GM10266 (cell line): Measurements from ENCODE around the gene CNIH2.

Experiments used
- DNase-seq: peaks from one replicate; pipeline ENCODE4 v3.0.0; 2012; ENCODE audit errors: extremely low spot score
- CTCF ChIP-seq: IDR thresholded peaks from 2 replicates; pipeline ENCODE4 v1.5.1; 2012; ENCODE audit warnings: mild to moderate bottlenecking, low read depth; ENCODE audit not compliant: control insufficient read depth, insufficient read depth; ENCODE audit errors: missing control alignments

The CNIH2 gene

DNA sequence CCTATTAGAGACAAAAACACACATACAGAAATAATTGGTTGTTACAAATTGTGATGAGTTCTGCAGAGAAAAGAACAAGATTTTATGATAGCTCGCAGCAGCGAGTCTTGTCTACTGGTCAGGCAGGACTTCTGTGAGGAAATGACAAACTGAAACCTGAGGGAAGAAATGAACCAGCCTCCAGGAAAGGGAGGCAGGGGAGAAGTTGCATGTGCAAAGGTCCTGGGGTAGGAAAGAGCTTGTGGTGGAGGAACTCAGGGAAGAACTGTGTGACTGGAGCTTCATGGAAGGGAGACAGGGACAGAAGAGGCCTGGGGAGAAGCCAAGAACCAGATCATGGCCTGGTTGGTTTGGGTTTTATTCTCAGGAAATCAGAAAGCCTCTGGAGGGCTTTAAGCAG, 18.8 kb upstream of the CNIH2 start:
- DNase-seq: no peak
- no peak for TF ChIP-seq CTCF

DNA sequence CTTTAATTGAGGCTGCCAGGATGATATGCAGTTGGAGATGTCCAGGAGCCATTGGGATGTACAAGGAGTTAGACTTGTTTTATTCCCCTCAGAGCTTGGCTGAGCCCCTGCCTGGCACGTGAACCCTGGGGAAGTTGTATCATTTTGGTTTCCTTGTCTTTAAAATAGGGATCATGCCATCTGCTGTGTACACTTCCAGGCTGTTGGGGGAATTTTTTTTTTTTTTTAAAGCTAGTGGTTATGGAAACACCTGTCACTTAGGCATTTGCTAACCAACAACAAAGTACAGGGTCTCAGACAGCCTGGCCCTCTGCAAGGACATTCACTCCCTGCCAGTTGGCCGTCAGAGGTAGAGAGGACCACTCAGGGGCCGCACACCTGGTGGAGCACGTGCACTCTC, 18.0 kb upstream of the CNIH2 start:
- no peak for DNase-seq
- TF ChIP-seq CTCF: no peak

- no peak for DNase-seq
- no peak for TF ChIP-seq CTCF
Observed at GRCh38 chr11:66261578-66261977, 16.4 kb upstream of the CNIH2 start.

GRCh38 chr11:66262191-66262590, 15.8 kb upstream of the CNIH2 start:
- DNase-seq: no peak
- TF ChIP-seq CTCF: no peak

DNA sequence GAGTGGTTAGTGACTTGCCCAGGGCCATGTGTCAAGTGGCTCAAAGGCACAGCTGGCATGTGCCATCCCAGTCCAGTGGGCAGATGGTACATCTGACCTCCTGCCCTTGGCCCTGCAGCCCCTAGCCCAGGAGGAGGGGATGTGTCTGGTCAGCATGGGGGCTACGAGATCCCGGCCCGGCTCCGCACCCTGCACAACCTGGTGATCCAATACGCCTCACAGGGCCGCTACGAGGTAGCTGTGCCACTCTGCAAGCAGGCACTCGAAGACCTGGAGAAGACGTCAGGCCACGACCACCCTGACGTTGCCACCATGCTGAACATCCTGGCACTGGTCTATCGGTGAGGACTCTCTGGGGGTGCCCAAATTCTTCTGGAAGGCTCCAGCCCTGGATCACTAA, 15.3 kb upstream of the CNIH2 start:
- TF ChIP-seq CTCF: no peak
- no peak for DNase-seq

DNA sequence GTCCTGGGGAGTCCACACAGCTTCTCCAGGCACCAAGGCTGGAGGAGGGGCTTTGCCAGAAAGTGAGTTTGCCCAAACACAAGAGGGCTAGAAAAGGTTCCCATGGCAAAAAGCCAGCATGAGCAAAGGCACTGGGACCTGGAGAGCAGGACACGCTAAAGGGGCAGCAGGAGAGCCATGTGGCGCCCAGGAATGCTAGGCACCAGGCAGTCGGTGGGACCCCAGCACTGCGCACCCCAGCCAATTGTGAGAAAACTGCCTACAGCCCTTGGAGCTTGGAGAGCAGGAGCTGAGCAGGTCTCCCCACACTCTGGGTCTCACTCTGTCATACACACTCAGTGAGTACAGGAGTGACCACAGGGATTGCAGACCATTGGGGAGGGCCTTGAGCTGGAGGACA, 14.7 kb upstream of the CNIH2 start:
- TF ChIP-seq CTCF: no peak
- no peak for DNase-seq

DNA sequence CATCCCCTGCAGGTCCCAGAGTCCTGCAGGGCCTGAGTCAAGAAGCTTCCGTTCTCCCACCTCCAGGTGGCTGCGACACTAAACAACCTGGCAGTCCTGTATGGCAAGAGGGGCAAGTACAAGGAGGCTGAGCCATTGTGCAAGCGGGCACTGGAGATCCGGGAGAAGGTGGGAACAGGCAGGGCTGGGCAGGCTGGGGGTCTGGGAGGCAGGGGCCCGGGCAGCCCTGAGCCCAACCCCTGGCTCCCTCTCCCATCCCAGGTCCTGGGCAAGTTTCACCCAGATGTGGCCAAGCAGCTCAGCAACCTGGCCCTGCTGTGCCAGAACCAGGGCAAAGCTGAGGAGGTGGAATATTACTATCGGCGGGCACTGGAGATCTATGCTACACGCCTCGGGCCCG, 14.2 kb upstream of the CNIH2 start:
- DNase-seq: no peak

More for the DNA sequence above, 14.2 kb upstream of the CNIH2 start:
- no peak for TF ChIP-seq CTCF
